Measurements from ENCODE around the gene POTEM.
"Not testable (repeated sequence)": the region's sequence is repeated elsewhere in the genome, so short reads cannot be mapped to it uniquely, and the experiment has no call there.

POTEM gene

DNA sequence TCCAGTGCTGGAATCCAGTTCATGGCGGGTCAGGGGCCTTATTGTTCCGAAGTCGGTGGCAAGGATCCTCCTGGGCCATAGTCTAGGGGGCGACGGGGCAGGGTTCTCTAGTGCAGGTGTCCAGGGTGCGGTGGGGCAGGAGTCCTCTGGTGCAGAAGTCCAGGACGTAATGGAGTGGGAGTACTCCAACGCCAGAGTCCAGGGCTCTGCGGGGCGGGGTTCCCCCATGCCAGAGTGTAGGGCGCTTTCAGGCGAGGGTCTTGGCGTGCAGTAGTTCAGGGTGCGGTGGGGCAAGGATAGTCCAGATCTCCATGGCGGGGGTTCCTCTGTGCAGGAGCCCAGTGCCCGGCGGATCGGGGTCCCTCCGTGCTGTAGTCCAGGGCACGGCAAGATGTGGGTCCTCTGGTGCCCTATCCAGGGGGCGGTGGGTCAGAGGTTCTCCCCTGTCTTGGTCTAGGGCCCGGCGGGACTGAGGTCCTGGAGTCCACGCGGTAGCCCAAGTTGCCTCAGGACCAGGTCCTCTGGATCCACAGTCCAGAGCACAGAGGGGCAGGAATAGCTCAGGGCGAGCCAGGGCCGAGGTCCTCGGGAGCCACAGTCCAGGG is 70.9 kb downstream of the POTEM start:
- not testable (repeated sequence) for DNase-seq

DNA sequence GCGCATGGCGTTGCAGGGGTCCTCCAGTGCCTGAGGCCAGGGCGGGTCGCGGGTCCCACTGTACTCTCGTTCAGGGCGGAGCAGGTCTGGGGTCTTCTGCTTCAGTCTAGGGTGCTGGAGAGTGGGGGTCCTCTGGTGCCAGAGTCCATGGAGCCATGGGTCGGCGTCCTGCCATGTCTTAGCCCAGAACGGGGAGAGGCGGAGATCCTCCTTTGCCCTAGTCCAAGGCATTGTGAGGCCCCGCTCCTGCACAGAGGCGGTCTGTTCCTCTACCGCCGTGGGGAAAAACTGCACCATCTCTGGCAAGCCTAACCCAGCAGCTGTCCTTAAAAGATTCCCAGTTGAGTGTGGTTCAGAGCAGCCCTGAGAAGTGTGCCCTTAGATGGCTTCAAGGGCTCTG is 71.6 kb downstream of the POTEM start:
- not testable (repeated sequence) for DNase-seq

GRCh38 chr14:19043384-19043783 is 76.2 kb downstream of the POTEM start:
- DNase-seq, result not testable (repeated sequence)

Measured in GOT3 (cell line).